Spleen (tissue), 11 donors: Measurements from ENCODE around the gene TGFB1. TPM values are rescaled to one million over a fixed set of nuclear protein-coding genes. Genes with fewer than 3 reads are reported as not detected.

ENCODE experiments used
- DNase-seq: peaks from one replicate; pipeline ENCODE4 v3.0.0-alpha.2; 2020
- H3K27ac ChIP-seq, 8 donors: fragments of 200-600 bp; sonication (generic) in 7 of 8; 1 replicate in 4 of 8; 2 replicates in 4 of 8; pipeline versions ENCODE4 v1.5.0 to v1.8.0; 2016 to 2021; ENCODE audit warnings: inconsistent platforms in 4 of 8, mild to moderate bottlenecking in 4 of 8, moderate library complexity in 1 of 8
- H3K27me3 ChIP-seq, 7 donors: fragments of 200-600 bp; sonication (generic) in 6 of 7; replicated peaks in 1 of 7; 1 replicate in 4 of 7; 2 replicates in 3 of 7; pipeline versions ENCODE4 v1.5.0 to v1.8.0; 2016 to 2021; ENCODE audit warnings: inconsistent platforms in 3 of 7, mild to moderate bottlenecking in 1 of 7
- H3K36me3 ChIP-seq, 6 donors: fragments of 200-600 bp; sonication (generic) in 5 of 6; 1 replicate in 4 of 6; 2 replicates in 2 of 6; pipeline versions ENCODE4 v1.5.0 to v1.8.0; 2016 to 2021; ENCODE audit warnings: inconsistent platforms in 2 of 6
- H3K4me1 ChIP-seq, 6 donors: fragments of 200-600 bp; sonication (generic) in 5 of 6; 1 replicate in 3 of 6; 2 replicates in 3 of 6; pipeline versions ENCODE4 v1.5.0 to v1.8.0; 2016 to 2021; ENCODE audit warnings: inconsistent platforms in 3 of 6
- H3K4me3 ChIP-seq, 8 donors: fragments of 200-600 bp; sonication (generic) in 7 of 8; 1 replicate in 4 of 8; 2 replicates in 4 of 8; pipeline versions ENCODE4 v1.5.0 to v1.8.0; 2016 to 2021; ENCODE audit warnings: inconsistent platforms in 4 of 8, mild to moderate bottlenecking in 4 of 8, moderate library complexity in 2 of 8
- H3K9me3 ChIP-seq, 8 donors: fragments of 200-600 bp; sonication (generic) in 7 of 8; 1 replicate in 4 of 8; 2 replicates in 4 of 8; pipeline versions ENCODE4 v1.5.0 to v1.8.0; 2016 to 2021; ENCODE audit warnings: inconsistent platforms in 4 of 8
- POLR2A ChIP-seq, 3 donors: fragments of 450-650 bp; IDR thresholded peaks; one replicate each; pipeline ENCODE4 v1.5.1; 2017; ENCODE audit warnings: antibody characterized with exemption in 3 of 3, mild to moderate bottlenecking in 1 of 3
- POLR2AphosphoS5 ChIP-seq, 3 donors: sonication (generic); formaldehyde crosslinking; IDR thresholded peaks; one replicate each; pipeline ENCODE4 v1.5.1; 2017; ENCODE audit warnings: antibody characterized with exemption in 3 of 3
- WGBS, 5 donors: extraction: QIAGEN DNeasy Blood & Tissue Kit in 3 of 5; methylation state at CpG; one replicate each; pipeline versions ENCODE4 v1.1.5 to v1.1.7; 2013 to 2018; 5-methylcytosine and 5-hydroxymethylcytosine counted together
- intact Hi-C: fragments of 100-400 bp; cut with DNase I; formaldehyde crosslinking; loops from one replicate; pipeline ENCODE4 v1.15.0; 2023; ENCODE audit warnings: low total_unique reads
- polyA plus RNA-seq, 3 donors: library from polyadenylated mRNA; stranded (reverse); fragments of 200-250 nt; gene quantifications; one replicate each; pipeline ENCODE4 v1.2.1, GENCODE V29; 2013
- total RNA-seq, 7 donors: library from RNA; depleted of rRNA in 3 of 7; stranded (reverse); fragments of >200 nt in 3 of 7; fragmentation: NEBNext Ultra II Directional in 4 of 7; extraction: Animal tissue kit (Norgen Biotek cat#: 25700) in 4 of 7; gene quantifications; one replicate each; pipeline versions ENCODE4 v1.1.0 to v1.2.1, GENCODE V29; 2016 to 2021
- TF ChIP-seq, protein P1 (sequence below), 11 experiments: fragments of 200-600 bp in 7 of 11; fragments of 450-650 bp in 4 of 11; sonication (generic) in 4 of 11; IDR thresholded peaks in 8 of 11; conservative IDR thresholded peaks in 3 of 11; 1 replicate in 7 of 11; 2 replicates in 4 of 11; pipeline versions ENCODE4 v1.4.0 to v1.8.0; 2016 to 2021; ENCODE audit warnings: antibody characterized with exemption in 11 of 11, inconsistent platforms in 4 of 11, mild to moderate bottlenecking in 1 of 11
- donor health status: healthy with polysubstance abuse.
- donor health status: DM: no; HTN: no; CAD: no; lungs with moderate emphysema.
- donor health status: DM: no; HTN: no; CAD: no.
- donor health status: Bipolar disorder and iron deficiency.
- donor health status: healthy.
- donor health status: DM: no; HTN: no; CAD: no.
- donor health status: DM: yes; HTN: yes; CAD: no.

TGFB1 gene
- total and polyA plus RNA-seq, 10 donors, result 23.0 to 147 (median 106) TPM

DNA sequence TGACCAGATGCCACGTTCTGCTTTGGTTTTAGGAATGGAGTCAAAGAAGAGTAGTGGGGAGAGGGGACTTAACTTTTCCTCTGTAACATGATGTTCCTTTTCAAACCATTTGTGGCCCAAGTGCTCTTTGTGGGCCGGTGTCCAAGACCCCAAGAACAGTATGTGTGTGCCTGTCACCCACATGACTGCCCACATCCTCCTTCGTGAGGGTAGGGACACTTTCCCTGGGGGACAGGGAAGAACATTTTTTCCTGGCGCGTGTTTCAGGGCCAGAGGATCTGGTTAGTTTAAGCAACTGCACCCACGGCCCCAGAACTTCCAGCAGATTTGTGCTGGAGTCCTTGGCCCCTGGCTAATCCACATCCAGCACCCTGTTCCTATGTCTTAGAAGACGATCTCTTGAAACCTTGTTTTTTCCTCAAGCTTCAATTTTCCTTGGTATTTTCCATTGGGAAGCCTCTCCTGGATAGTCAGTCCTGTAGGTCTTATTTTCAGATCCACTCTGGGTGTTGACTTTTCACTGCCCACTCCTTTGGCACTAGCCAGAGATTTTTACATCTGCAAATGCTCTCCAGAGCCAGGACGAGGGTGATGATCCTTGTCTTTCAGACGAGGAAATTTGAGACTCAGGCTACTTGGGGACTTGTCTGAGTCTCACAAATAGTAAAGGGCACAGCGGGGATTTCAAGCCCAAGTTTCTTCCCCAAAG, 54.5 kb downstream of the TGFB1 start:
- H3K9me3 ChIP-seq, result no peaks in the 10 kb centered on the region
- TF ChIP-seq POLR2AphosphoS5 (IDR thresholded peaks at IDR 0.05), result peak in 2 of 3 donors; percentile 29 to 74
- no peak for TF ChIP-seq POLR2A (IDR thresholded peaks at IDR 0.05)
- TF ChIP-seq, protein P1, sequence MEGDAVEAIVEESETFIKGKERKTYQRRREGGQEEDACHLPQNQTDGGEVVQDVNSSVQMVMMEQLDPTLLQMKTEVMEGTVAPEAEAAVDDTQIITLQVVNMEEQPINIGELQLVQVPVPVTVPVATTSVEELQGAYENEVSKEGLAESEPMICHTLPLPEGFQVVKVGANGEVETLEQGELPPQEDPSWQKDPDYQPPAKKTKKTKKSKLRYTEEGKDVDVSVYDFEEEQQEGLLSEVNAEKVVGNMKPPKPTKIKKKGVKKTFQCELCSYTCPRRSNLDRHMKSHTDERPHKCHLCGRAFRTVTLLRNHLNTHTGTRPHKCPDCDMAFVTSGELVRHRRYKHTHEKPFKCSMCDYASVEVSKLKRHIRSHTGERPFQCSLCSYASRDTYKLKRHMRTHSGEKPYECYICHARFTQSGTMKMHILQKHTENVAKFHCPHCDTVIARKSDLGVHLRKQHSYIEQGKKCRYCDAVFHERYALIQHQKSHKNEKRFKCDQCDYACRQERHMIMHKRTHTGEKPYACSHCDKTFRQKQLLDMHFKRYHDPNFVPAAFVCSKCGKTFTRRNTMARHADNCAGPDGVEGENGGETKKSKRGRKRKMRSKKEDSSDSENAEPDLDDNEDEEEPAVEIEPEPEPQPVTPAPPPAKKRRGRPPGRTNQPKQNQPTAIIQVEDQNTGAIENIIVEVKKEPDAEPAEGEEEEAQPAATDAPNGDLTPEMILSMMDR (IDR thresholded peaks at IDR 0.05 in 8 of 11, conservative IDR thresholded peaks at IDR 0.05 in 3 of 11), result peak in 2 of 11 experiments; percentile 5 to 11
- H3K27ac ChIP-seq, result peak overlapping the region in 7 of 8 donors; percentile 48 to 98 (median 92)
- no peaks in the 10 kb centered on the region for H3K27me3 ChIP-seq
- peaks cover 48 to 89% (median 82%) of the 10 kb centered on the region in 6 donors for H3K4me1 ChIP-seq
- WGBS, 5 donors, result 49 to 67% (median 56%) methylated on average over 10 of the region's 10 CpGs
- H3K36me3 ChIP-seq, result peaks cover 2 to 100% (median 83%) of the 10 kb centered on the region in 6 donors
- H3K4me3 ChIP-seq, result peak overlapping the region in 1 of 8 donors; percentile 5
- no peak for DNase-seq
- intact Hi-C loops, result no loop called here

DNA sequence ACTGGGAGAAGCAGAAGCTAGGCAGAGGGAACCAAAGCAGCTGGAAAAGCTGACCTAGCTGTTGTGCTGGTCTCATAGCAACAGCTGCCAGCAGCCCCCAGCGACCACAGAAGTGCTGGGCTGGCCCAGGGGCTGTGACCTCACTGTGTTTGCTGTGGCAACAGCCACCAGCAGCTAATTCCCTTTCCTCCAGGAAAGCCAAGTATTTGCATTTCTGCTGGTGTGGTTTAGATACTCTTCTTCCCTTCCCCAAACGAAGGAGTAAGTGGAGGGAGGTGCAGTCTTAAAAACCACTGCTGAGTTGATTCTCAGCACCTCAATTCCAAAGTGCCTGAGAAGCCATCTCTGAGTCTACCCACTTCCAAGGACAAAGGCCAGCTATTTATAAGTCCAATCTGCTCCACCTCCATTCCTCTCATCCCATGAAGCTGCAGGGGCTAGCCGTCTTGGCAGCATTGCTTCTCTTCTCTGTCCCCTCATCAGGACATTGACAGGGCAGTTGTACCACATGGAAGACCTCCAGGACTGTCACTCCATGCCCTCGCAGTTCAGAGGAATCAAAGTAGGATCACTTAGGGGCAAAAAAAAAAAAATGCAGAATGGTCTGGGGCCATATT, 55.3 kb downstream of the TGFB1 start:
- H3K36me3 ChIP-seq, result peaks cover 5 to 100% (median 83%) of the 10 kb centered on the region in 6 donors
- H3K9me3 ChIP-seq, result no peaks in the 10 kb centered on the region
- WGBS, 5 donors, result 29 to 41% (median 35%) methylated on average over 3 to 4 of the region's 4 CpGs
- intact Hi-C loops, result no loop called here
- no peak for DNase-seq
- H3K27me3 ChIP-seq, result no peaks in the 10 kb centered on the region
- H3K4me1 ChIP-seq, result peaks cover 46 to 82% (median 74%) of the 10 kb centered on the region in 6 donors
- TF ChIP-seq POLR2AphosphoS5 (IDR thresholded peaks at IDR 0.05) (peak; percentile 62 to 82 (median 63)), POLR2A (IDR thresholded peaks at IDR 0.05) (no peak)
- H3K27ac ChIP-seq, result peak overlapping the region; percentile 70 to 98 (median 86)
- H3K4me3 ChIP-seq, result peak overlapping the region in 2 of 8 donors; percentile 5 to 24

DNA sequence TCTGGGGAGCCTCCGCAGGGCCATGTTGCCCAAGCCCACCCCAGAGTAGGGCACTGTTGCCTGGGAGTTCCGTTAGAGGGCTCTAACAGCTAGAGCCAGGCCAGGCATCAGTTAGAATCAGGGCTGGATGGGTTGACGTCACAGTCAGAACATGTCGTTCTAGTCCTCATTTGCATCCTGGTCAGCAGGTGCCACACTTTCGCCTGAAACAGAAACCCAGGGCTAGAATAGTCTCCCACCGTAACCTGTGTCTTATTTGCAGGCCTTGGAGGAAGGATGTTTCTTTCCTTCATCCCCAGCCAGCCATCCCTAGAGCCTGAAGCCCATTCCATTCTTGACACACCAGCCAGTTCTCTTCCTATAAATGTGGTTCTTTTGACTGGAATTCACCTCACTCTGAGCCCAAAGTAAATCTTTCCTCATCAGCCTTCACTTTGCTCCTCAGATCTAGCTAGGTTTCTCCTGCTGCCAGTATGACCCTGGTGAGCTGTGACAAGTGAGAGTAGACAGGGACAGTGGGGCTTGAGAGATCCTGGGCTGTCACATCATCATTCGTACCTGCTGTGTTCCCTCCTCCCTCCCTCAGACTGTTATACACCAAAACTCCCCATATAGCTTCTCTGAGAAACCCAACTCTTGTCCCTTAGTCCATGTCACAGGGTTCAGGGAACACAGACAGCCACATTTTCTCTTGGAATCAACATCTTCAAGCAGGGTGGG, 55.9 kb downstream of the TGFB1 start:
- Histone ChIP-seq H3K9me3 (no peaks in the 10 kb centered on the region), H3K27ac (peak overlapping the region; percentile 70 to 98 (median 86)), H3K4me3 (peak overlapping the region in 2 of 8 donors; percentile 5 to 24), H3K4me1 (peaks cover 39 to 75% (median 68%) of the 10 kb centered on the region in 6 donors), H3K36me3 (peaks cover 6 to 100% (median 87%) of the 10 kb centered on the region in 6 donors), H3K27me3 (no peaks in the 10 kb centered on the region)
- peak; percentile 82 for DNase-seq
- 55 to 63% (median 58%) methylated on average over 6 to 7 of the region's 7 CpGs for whole genome bisulfite sequencing, 5 donors
- TF ChIP-seq, protein P1 (IDR thresholded peaks at IDR 0.05 in 8 of 11, conservative IDR thresholded peaks at IDR 0.05 in 3 of 11), result peak in 5 of 11 experiments; percentile 12 to 21 (median 16)
- TF ChIP-seq POLR2AphosphoS5 (IDR thresholded peaks at IDR 0.05) (peak; percentile 12 to 79 (median 72)), POLR2A (IDR thresholded peaks at IDR 0.05) (peak in 1 of 3 donors; percentile 11)
- intact Hi-C loops, result no loop called here

DNA sequence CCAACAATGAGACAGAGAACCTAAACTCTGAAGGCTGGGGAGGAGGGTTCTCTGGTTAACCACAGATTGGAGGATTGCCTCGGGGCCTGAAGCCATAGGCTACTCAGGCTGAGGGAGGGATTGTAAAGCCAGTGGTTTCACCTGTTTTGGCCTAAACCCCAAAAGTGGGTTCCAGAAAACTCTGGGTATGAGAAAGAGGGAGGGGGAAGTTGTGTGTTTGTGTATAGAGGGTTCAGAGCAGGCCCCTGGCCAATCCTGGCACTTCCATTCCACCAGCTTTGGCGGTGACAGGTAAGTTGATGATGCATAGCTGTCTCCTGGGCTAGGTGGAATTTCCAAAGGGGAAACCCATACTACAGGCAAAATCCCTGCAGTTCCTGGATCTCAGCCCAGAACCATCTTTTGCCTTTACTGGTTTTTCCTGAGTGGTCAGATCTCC, 57.3 kb downstream of the TGFB1 start:
- Histone ChIP-seq H3K27ac (peak overlapping the region; percentile 9 to 98 (median 86)), H3K36me3 (peaks cover 10 to 100% (median 90%) of the 10 kb centered on the region in 6 donors), H3K27me3 (no peaks in the 10 kb centered on the region), H3K4me1 (peaks cover 32 to 62% (median 54%) of the 10 kb centered on the region in 6 donors), H3K9me3 (no peaks in the 10 kb centered on the region), H3K4me3 (no peak overlapping the region)
- WGBS, 5 donors, result 58 to 70% (median 62%) methylated on average over 2 of the region's 2 CpGs
- TF ChIP-seq POLR2AphosphoS5 (IDR thresholded peaks at IDR 0.05) (no peak), POLR2A (IDR thresholded peaks at IDR 0.05) (no peak)
- TF ChIP-seq, protein P1 (IDR thresholded peaks at IDR 0.05 in 8 of 11, conservative IDR thresholded peaks at IDR 0.05 in 3 of 11), result no peak
- DNase-seq, result no peak
- intact Hi-C loops, result no loop called here
